Heart right ventricle (tissue), 16 donors: Measurements from ENCODE around the gene CLSTN2. TPM values are rescaled to one million over a fixed set of nuclear protein-coding genes. Genes with fewer than 3 reads are reported as not detected.
A peak's percentile ranks its signal among the peaks of the same experiment; 100 is the strongest.

Source experiments
- ATAC-seq, 8 donors: fragments of 200-7000 bp; cut with Tn5 transposase; one replicate each; pipeline ENCODE4 v1.9.1; 2020; ENCODE audit warnings: mild to moderate bottlenecking in 8 of 8, moderate library complexity in 8 of 8, moderate number of reproducible peaks in 1 of 8
- DNase-seq, 2 donors: peaks; one replicate each; pipeline ENCODE4 v3.0.0-alpha.2; 2020
- H3K27ac ChIP-seq, 10 donors: fragments of 200-600 bp; sonication (generic) in 2 of 10; one replicate each; pipeline versions ENCODE4 v1.5.0 to v1.8.0; 2020 to 2022; ENCODE audit warnings: mild to moderate bottlenecking in 3 of 10
- H3K27me3 ChIP-seq, 7 donors: fragments of 200-600 bp; one replicate each; pipeline ENCODE4 v1.8.0; 2021 to 2022; ENCODE audit warnings: mild to moderate bottlenecking in 2 of 7
- H3K36me3 ChIP-seq, 9 donors: fragments of 200-600 bp; sonication (generic) in 1 of 9; one replicate each; pipeline versions ENCODE4 v1.5.0 to v1.8.0; 2020 to 2022; ENCODE audit warnings: mild to moderate bottlenecking in 2 of 9
- H3K4me1 ChIP-seq, 9 donors: fragments of 200-600 bp; sonication (generic) in 1 of 9; one replicate each; pipeline versions ENCODE4 v1.5.0 to v1.8.0; 2020 to 2022; ENCODE audit warnings: mild to moderate bottlenecking in 4 of 9
- H3K4me3 ChIP-seq, 10 donors: fragments of 200-600 bp; sonication (generic) in 2 of 10; one replicate each; pipeline versions ENCODE4 v1.5.0 to v1.8.0; 2020 to 2022; ENCODE audit warnings: mild to moderate bottlenecking in 7 of 10, moderate library complexity in 2 of 10
- H3K9me3 ChIP-seq, 11 donors: fragments of 200-600 bp in 10 of 11; sonication (generic) in 2 of 11; one replicate each; pipeline versions ENCODE4 v1.5.0 to v1.8.0; 2013 to 2022; ENCODE audit warnings: mild to moderate bottlenecking in 2 of 11, control low read depth in 1 of 11, moderate library complexity in 1 of 11
- CTCF ChIP-seq, 9 donors: fragments of 200-600 bp; sonication (generic) in 2 of 9; IDR thresholded peaks; one replicate each; pipeline versions ENCODE4 v1.5.0 to v1.8.0; 2021 to 2022; ENCODE audit warnings: antibody characterized with exemption in 9 of 9, mild to moderate bottlenecking in 5 of 9, moderate library complexity in 1 of 9
- WGBS, 2 donors: extraction: QIAGEN DNeasy Blood & Tissue Kit; methylation state at CpG; one replicate each; pipeline ENCODE4 v1.1.7; 2013; ENCODE audit warnings: inconsistent platforms in 1 of 2; 5-methylcytosine and 5-hydroxymethylcytosine counted together
- intact Hi-C, 10 donors: fragments of 100-400 bp; cut with DNase I; formaldehyde crosslinking; loops; one replicate each; pipeline versions ENCODE4 v1.11.1 to v1.14.2; 2022
- polyA plus RNA-seq, 2 donors: library from polyadenylated mRNA; stranded (reverse); fragments of 200-250 nt; gene quantifications; one replicate each; pipeline ENCODE4 v1.2.3, GENCODE V29; 2013
- total RNA-seq, 10 donors: library from RNA; stranded (reverse); fragmentation: NEBNext Ultra II Directional in 3 of 10; extraction: Animal tissue kit (Norgen Biotek cat#: 25700) in 3 of 10; gene quantifications; one replicate each; pipeline versions ENCODE4 v1.2.1 to v1.2.4, GENCODE V29; 2021 to 2023
- donor health status: Arrhythmogenic right ventricular cardiomyopathy.
- donor health status: ischemic (EF 13 %, LVEDD 7.1; RV severe dilation, severe dysfunction).
- donor health status: healthy with polysubstance abuse.
- donor health status: DM: no; HTN: yes; CAD: no.
- donor health status: DM: no; HTN: no; CAD: no.
- donor health status: ischemic (EF 25% LVEDD 6.9; RV normal size, moderate dysfunction).
- donor health status: ischemic (EF 25% LVEDD 5.7; RV mildly dilated, moderate dysfunction).
- donor health status: healthy.
- donor health status: DM: yes; HTN: yes; CAD: no.
- donor health status: Ischemic cardiomyopathy.
- donor health status: ischemic (EF 35%, LVEDD 5.7; RV mildly dilated, moderate dysfunction).
- donor health status: nonischemic (EF 11% LVEDD 7.7; RV severe dilation, severe dysfunction).
- donor health status: DM: yes; HTN: yes; CAD: no.
- donor health status: PGD.
- donor health status: ischemic (EF 29% LVEDD 5.4; RV normal size, mild dysfunction).
- donor health status: nonischemic (EF 23%, LVEDD 6.1; RV moderate dilation, normal function).

CLSTN2 gene
- total and polyA plus RNA-seq, 12 donors: 0.57 to 10.7 (median 4.4) TPM

- intact Hi-C loops: no loop called here
- no peaks in the 10 kb centered on the region for H3K36me3 ChIP-seq
- no peak overlapping the region for H3K4me3 ChIP-seq
- ATAC-seq (no peak), DNase-seq (no peak)
- peaks cover 0 to 6% (median 0%) of the 10 kb centered on the region in 11 donors for H3K9me3 ChIP-seq
- no peaks in the 10 kb centered on the region for H3K27me3 ChIP-seq
- peak in 1 of 9 donors; percentile 6 for TF ChIP-seq CTCF (IDR thresholded peaks at IDR 0.05)
- WGBS, 2 donors: 85 to 93% methylated on average over 1 of the region's 1 CpG
- H3K27ac ChIP-seq: no peak overlapping the region
- H3K4me1 ChIP-seq: no peaks in the 10 kb centered on the region
Observed at GRCh38 chr3:140377644-140378043, 442.7 kb downstream of the CLSTN2 start.

GRCh38 chr3:140378571-140379340 lies 443.8 kb downstream of the CLSTN2 start:
- 30 to 31% methylated on average over 3 of the region's 3 CpGs for WGBS, 2 donors
- ATAC-seq (no peak), DNase-seq (no peak)
- Histone ChIP-seq H3K27me3 (no peaks in the 10 kb centered on the region), H3K9me3 (peaks cover 0 to 6% (median 0%) of the 10 kb centered on the region in 11 donors), H3K4me1 (peaks cover 0 to 1% (median 0%) of the 10 kb centered on the region in 9 donors), H3K27ac (no peak overlapping the region), H3K36me3 (no peaks in the 10 kb centered on the region), H3K4me3 (no peak overlapping the region)
- intact Hi-C loops: no loop called here
- no peak for TF ChIP-seq CTCF (IDR thresholded peaks at IDR 0.05)

- Histone ChIP-seq H3K4me3 (no peak overlapping the region), H3K27ac (no peak overlapping the region), H3K4me1 (peaks cover 0 to 14% (median 0%) of the 10 kb centered on the region in 9 donors), H3K36me3 (no peaks in the 10 kb centered on the region), H3K27me3 (no peaks in the 10 kb centered on the region), H3K9me3 (peaks cover 0 to under 1% (median 0%) of the 10 kb centered on the region in 11 donors)
- no peak for DNase-seq
- no peak for TF ChIP-seq CTCF (IDR thresholded peaks at IDR 0.05)
- ATAC-seq: peak in 2 of 8 donors; percentile 55 to 57
- intact Hi-C loops: no loop called here
- 45 to 54% methylated on average over 8 of the region's 8 CpGs for WGBS, 2 donors
Observed at GRCh38 chr3:140384028-140384771, 449.2 kb downstream of the CLSTN2 start.

- DNase-seq (no peak), ATAC-seq (no peak)
- Histone ChIP-seq H3K36me3 (no peaks in the 10 kb centered on the region), H3K27ac (no peak overlapping the region), H3K27me3 (no peaks in the 10 kb centered on the region), H3K4me1 (peaks cover 0 to 14% (median 0%) of the 10 kb centered on the region in 9 donors), H3K4me3 (no peak overlapping the region), H3K9me3 (peaks cover 0 to 4% (median 0%) of the 10 kb centered on the region in 11 donors)
- intact Hi-C loops: no loop called here
- TF ChIP-seq CTCF (IDR thresholded peaks at IDR 0.05): no peak
- 88 to 89% methylated on average over 1 of the region's 1 CpG for WGBS, 2 donors
Observed at GRCh38 chr3:140384876-140385275, 449.9 kb downstream of the CLSTN2 start.
